Middle frontal gyrus (tissue), 1 donor: ENCODE results near the gene CCL26.

Experiments
- DNase-seq: peaks from one replicate; pipeline ENCODE4 v3.0.0-alpha.2; 2015; ENCODE audit warnings: low spot score; ENCODE audit errors: extremely low spot score

Gene CCL26

GRCh38 chr7:75772081-75773077 lies at the start of gene CCL26:
Gene CCL26, minus strand, starts transcription at chr7:75772211. Its CDS starts 35 bp downstream, at chr7:75772176.
- no peak for DNase-seq

GRCh38 chr7:75820688-75821087 lies 48.7 kb upstream of the CCL26 start:
- no peak for DNase-seq

- DNase-seq, result no peak
These were observed 47.7 kb upstream of the CCL26 start for GRCh38 chr7:75819711-75820110.

- no peak for DNase-seq
These were observed 46.5 kb upstream of the CCL26 start for GRCh38 chr7:75818472-75818871.

- DNase-seq, result no peak
These were observed 45.1 kb upstream of the CCL26 start for GRCh38 chr7:75817116-75817515.

GRCh38 chr7:75815418-75816064 lies 43.5 kb upstream of the CCL26 start:
- no peak for DNase-seq

GRCh38 chr7:75814407-75814947 lies 42.5 kb upstream of the CCL26 start:
- DNase-seq, result no peak

GRCh38 chr7:75813781-75814236 lies 41.8 kb upstream of the CCL26 start, which contains the start of gene CCL24:
Gene CCL24, minus strand, starts transcription at chr7:75813806. Its CDS starts 91 bp downstream, at chr7:75813715.
- DNase-seq, result no peak

- no peak for DNase-seq
These were observed 41.1 kb upstream of the CCL26 start for GRCh38 chr7:75813084-75813483.

- no peak for DNase-seq
These were observed 40.1 kb upstream of the CCL26 start for GRCh38 chr7:75811894-75812678.

GRCh38 chr7:75809396-75809795 lies 37.4 kb upstream of the CCL26 start:
- DNase-seq, result no peak

- no peak for DNase-seq
These were observed 36.1 kb upstream of the CCL26 start for GRCh38 chr7:75808106-75808505.

- DNase-seq, result no peak
These were observed 35.4 kb upstream of the CCL26 start for GRCh38 chr7:75807452-75807851.

GRCh38 chr7:75806560-75807307 lies 34.7 kb upstream of the CCL26 start:
- no peak for DNase-seq

GRCh38 chr7:75804705-75805104 lies 32.7 kb upstream of the CCL26 start:
- no peak for DNase-seq

GRCh38 chr7:75804004-75804403 lies 32.0 kb upstream of the CCL26 start:
- DNase-seq, result no peak

GRCh38 chr7:75802552-75802821 lies 30.5 kb upstream of the CCL26 start:
- DNase-seq, result no peak

GRCh38 chr7:75798770-75799169 lies 26.8 kb upstream of the CCL26 start:
- DNase-seq, result no peak

GRCh38 chr7:75796420-75796819 lies 24.4 kb upstream of the CCL26 start:
- DNase-seq, result no peak

GRCh38 chr7:75795831-75796285 lies 23.8 kb upstream of the CCL26 start:
- DNase-seq, result no peak

- no peak for DNase-seq
These were observed 21.7 kb upstream of the CCL26 start for GRCh38 chr7:75793676-75794075.
